ENCODE measurements around the gene SCYL1. TPM values are rescaled to one million over a fixed set of nuclear protein-coding genes. Genes with fewer than 3 reads are reported as not detected.

SCYL1 gene
- total RNA-seq, 1 donor from 2014 or later: 75.7 TPM

GRCh38 chr11:65537296-65537597, 12.4 kb downstream of the SCYL1 start:
- intact Hi-C loops (cut with micrococcal nuclease): no loop called here
- no peaks in the 10 kb centered on the region for H3K27me3 Mint-ChIP-seq
- ATAC-seq (ENCODE audit: low read depth): no peak
- DNase-seq: no peak
- H3K4me1 Mint-ChIP-seq: peaks cover 17% of the 10 kb centered on the region
- H3K4me3 Mint-ChIP-seq: no peak overlapping the region
- H3K9me3 Mint-ChIP-seq: no peaks in the 10 kb centered on the region
- TF ChIP-seq, protein P1, sequence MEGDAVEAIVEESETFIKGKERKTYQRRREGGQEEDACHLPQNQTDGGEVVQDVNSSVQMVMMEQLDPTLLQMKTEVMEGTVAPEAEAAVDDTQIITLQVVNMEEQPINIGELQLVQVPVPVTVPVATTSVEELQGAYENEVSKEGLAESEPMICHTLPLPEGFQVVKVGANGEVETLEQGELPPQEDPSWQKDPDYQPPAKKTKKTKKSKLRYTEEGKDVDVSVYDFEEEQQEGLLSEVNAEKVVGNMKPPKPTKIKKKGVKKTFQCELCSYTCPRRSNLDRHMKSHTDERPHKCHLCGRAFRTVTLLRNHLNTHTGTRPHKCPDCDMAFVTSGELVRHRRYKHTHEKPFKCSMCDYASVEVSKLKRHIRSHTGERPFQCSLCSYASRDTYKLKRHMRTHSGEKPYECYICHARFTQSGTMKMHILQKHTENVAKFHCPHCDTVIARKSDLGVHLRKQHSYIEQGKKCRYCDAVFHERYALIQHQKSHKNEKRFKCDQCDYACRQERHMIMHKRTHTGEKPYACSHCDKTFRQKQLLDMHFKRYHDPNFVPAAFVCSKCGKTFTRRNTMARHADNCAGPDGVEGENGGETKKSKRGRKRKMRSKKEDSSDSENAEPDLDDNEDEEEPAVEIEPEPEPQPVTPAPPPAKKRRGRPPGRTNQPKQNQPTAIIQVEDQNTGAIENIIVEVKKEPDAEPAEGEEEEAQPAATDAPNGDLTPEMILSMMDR (IDR thresholded peaks at IDR 0.05): no peak
- peaks cover 50% of the 10 kb centered on the region for H3K36me3 Mint-ChIP-seq (ENCODE audit: low read depth)
- CTCF ChIA-PET: no interaction called here
- POLR2A ChIA-PET: interaction anchor here (1.5 to 4.9 kb wide), 2 partner anchors 12 to 52 kb away, joined by 4 to 52 read pairs; partner anchors contain the start of gene SCYL1
- H3K27ac Mint-ChIP-seq: no peak overlapping the region

GRCh38 chr11:65537620-65538231, 12.8 kb downstream of the SCYL1 start:
- intact Hi-C loops (cut with micrococcal nuclease): no loop called here
- H3K27me3 Mint-ChIP-seq: no peaks in the 10 kb centered on the region
- DNase-seq (no peak), ATAC-seq (ENCODE audit: low read depth) (no peak)
- H3K36me3 Mint-ChIP-seq (ENCODE audit: low read depth): peaks cover 45% of the 10 kb centered on the region
- no peaks in the 10 kb centered on the region for H3K9me3 Mint-ChIP-seq
- POLR2A ChIA-PET: interaction anchor here (1.5 to 4.9 kb wide), 2 partner anchors 13 to 52 kb away, joined by 4 to 52 read pairs; partner anchors contain the start of gene SCYL1
- no peak overlapping the region for H3K4me3 Mint-ChIP-seq
- TF ChIP-seq, protein P1 (IDR thresholded peaks at IDR 0.05): no peak
- H3K4me1 Mint-ChIP-seq: peaks cover 17% of the 10 kb centered on the region
- CTCF ChIA-PET: no interaction called here
- peak overlapping the region; percentile 41 for H3K27ac Mint-ChIP-seq

- Mint-ChIP-seq H3K36me3 (ENCODE audit: low read depth) (peaks cover 40% of the 10 kb centered on the region), H3K27me3 (no peaks in the 10 kb centered on the region), H3K9me3 (no peaks in the 10 kb centered on the region), H3K4me3 (peak overlapping the region; percentile 28), H3K4me1 (peaks cover 17% of the 10 kb centered on the region), H3K27ac (no peak overlapping the region)
- POLR2A ChIA-PET: interaction anchor here (0.7 to 4.9 kb wide), 3 partner anchors 13 to 771 kb away, joined by 3 to 52 read pairs (median 4); partner anchors contain the start of gene SCYL1
- intact Hi-C loops (cut with micrococcal nuclease): no loop called here
- TF ChIP-seq, protein P1 (IDR thresholded peaks at IDR 0.05): no peak
- DNase-seq (no peak), ATAC-seq (ENCODE audit: low read depth) (no peak)
- CTCF ChIA-PET: interaction anchor here (5.0 kb wide), 1 partner anchor 49 kb away, joined by 52 read pairs; no protein-coding TSS in a partner anchor
Observed at GRCh38 chr11:65538232-65538914, 13.5 kb downstream of the SCYL1 start.

- no peak overlapping the region for H3K4me3 Mint-ChIP-seq
- TF ChIP-seq, protein P1 (IDR thresholded peaks at IDR 0.05): no peak
Observed at GRCh38 chr11:65538915-65539743, 14.2 kb downstream of the SCYL1 start.

More at GRCh38 chr11:65538915-65539743, 14.2 kb downstream of the SCYL1 start:
- H3K9me3 Mint-ChIP-seq: no peaks in the 10 kb centered on the region
- DNase-seq (no peak), ATAC-seq (ENCODE audit: low read depth) (no peak)
- H3K27me3 Mint-ChIP-seq: no peaks in the 10 kb centered on the region
- H3K4me1 Mint-ChIP-seq: peaks cover 17% of the 10 kb centered on the region
- H3K27ac Mint-ChIP-seq: no peak overlapping the region
- intact Hi-C loops (cut with micrococcal nuclease): no loop called here
- peaks cover 38% of the 10 kb centered on the region for H3K36me3 Mint-ChIP-seq (ENCODE audit: low read depth)
- ChIA-PET POLR2A (interaction anchor here (0.6 to 4.9 kb wide), 20 partner anchors 10 to 771 kb away, joined by 3 to 52 read pairs (median 8); partner anchors contain the start of genes EHBP1L1, FAM89B, KAT5 and MALAT1), CTCF (interaction anchor here (0.9 to 5.0 kb wide), 7 partner anchors 13 to 75 kb away, joined by 3 to 52 read pairs (median 34); partner anchors contain the start of genes FAM89B, MAP3K11 and ZNRD2)

Data from activated B cell treated with CpG ODN at 0.5 μM for 24 hours (primary cell).